Measurements from ENCODE around the gene RBFOX2. TPM values are rescaled to one million over a fixed set of nuclear protein-coding genes. Genes with fewer than 3 reads are reported as not detected.
A peak's percentile ranks its signal among the peaks of the same experiment; 100 is the strongest.
"Not testable (repeated sequence)": the region's sequence is repeated elsewhere in the genome, so short reads cannot be mapped to it uniquely, and the experiment has no call there.

Gene RBFOX2, protein sequence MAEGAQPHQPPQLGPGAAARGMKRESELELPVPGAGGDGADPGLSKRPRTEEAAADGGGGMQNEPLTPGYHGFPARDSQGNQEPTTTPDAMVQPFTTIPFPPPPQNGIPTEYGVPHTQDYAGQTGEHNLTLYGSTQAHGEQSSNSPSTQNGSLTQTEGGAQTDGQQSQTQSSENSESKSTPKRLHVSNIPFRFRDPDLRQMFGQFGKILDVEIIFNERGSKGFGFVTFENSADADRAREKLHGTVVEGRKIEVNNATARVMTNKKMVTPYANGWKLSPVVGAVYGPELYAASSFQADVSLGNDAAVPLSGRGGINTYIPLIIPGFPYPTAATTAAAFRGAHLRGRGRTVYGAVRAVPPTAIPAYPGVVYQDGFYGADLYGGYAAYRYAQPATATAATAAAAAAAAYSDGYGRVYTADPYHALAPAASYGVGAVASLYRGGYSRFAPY
- total RNA-seq: 64.1 TPM
- long read RNA-seq, partial matches to known transcripts: 0 of 403 reads
- long read RNA-seq, other reads (novel, unspliced or antisense): 400 of 403 reads

GRCh38 chr22:36028646-36029405 is at the start of gene RBFOX2:
TSS of gene RBFOX2 (minus strand) at chr22:36028824. CDS start at chr22:36028425, 399 bp downstream.
- ATAC-seq: peak; percentile 96
- Histone ChIP-seq H3K4me3 (peak within 1 kb of the TSS; percentile 71), H3K27me3 (no peaks in the 10 kb centered on the region), H3K9me3 (no peaks in the 10 kb centered on the region), H3K27ac (peak within 1 kb of the TSS; percentile 77), H3K36me3 (no peaks in the 10 kb centered on the region), H3K4me1 (peaks cover 12% of the 10 kb centered on the region)
- intact Hi-C loops (cut with DNase I): no loop called here
- TF ChIP-seq, protein P1, sequence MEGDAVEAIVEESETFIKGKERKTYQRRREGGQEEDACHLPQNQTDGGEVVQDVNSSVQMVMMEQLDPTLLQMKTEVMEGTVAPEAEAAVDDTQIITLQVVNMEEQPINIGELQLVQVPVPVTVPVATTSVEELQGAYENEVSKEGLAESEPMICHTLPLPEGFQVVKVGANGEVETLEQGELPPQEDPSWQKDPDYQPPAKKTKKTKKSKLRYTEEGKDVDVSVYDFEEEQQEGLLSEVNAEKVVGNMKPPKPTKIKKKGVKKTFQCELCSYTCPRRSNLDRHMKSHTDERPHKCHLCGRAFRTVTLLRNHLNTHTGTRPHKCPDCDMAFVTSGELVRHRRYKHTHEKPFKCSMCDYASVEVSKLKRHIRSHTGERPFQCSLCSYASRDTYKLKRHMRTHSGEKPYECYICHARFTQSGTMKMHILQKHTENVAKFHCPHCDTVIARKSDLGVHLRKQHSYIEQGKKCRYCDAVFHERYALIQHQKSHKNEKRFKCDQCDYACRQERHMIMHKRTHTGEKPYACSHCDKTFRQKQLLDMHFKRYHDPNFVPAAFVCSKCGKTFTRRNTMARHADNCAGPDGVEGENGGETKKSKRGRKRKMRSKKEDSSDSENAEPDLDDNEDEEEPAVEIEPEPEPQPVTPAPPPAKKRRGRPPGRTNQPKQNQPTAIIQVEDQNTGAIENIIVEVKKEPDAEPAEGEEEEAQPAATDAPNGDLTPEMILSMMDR (IDR thresholded peaks at IDR 0.05): no peak
- DNase-seq: peak; percentile 98

DNA sequence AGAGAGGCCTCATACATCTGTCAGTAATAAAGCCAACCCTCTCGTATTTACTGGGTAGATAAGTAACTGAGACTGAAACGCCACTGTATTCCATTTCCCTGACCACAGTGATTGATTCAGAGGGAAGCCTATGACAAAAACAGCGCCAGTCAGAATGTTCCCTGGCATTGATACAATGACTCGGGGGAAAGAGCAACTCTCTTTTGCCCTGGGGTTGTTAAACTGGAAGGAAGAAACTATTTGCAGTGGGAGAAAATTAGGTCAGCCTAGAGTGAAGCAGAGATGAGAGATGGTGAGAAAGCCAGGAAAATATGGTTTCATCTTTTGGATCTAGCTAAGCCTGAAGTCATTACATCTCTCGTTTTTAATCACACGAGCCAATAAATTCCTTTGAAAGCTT is 48.6 kb upstream of the RBFOX2 start:
- no peaks in the 10 kb centered on the region for H3K27me3 ChIP-seq
- H3K4me1 ChIP-seq: no peaks in the 10 kb centered on the region
- no peaks in the 10 kb centered on the region for H3K36me3 ChIP-seq
- no peak overlapping the region for H3K4me3 ChIP-seq
- H3K27ac ChIP-seq: no peak overlapping the region
- no peak for ATAC-seq
- no peaks in the 10 kb centered on the region for H3K9me3 ChIP-seq
- no peak for DNase-seq
- TF ChIP-seq, protein P1 (IDR thresholded peaks at IDR 0.05): no peak
- intact Hi-C loops (cut with DNase I): no loop called here

GRCh38 chr22:36075724-36076123 is 47.1 kb upstream of the RBFOX2 start:
- Histone ChIP-seq H3K9me3 (no peaks in the 10 kb centered on the region), H3K27me3 (no peaks in the 10 kb centered on the region), H3K4me3 (no peak overlapping the region), H3K36me3 (no peaks in the 10 kb centered on the region), H3K4me1 (no peaks in the 10 kb centered on the region), H3K27ac (no peak overlapping the region)
- intact Hi-C loops (cut with DNase I): no loop called here
- DNase-seq (no peak), ATAC-seq (no peak)
- TF ChIP-seq, protein P1 (IDR thresholded peaks at IDR 0.05): no peak

DNA sequence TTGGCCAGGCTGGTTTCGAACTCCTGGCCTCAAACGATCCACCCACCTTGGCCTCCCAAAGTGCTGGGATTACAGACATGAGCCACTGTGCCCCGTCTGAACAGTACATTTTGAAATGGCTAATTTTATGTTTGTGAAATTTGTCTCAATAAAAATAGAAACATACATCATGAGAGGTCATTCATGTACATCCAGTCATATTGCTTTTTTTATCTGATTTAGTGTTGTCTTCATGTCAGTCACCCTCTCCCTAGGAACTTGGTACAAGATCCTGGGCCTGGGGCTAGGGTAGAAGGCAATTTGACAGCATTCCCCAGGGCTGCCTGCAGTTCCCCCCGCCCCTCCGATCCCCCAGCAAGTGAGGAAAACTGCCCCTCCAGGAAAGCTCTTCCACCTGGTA is 46.6 kb upstream of the RBFOX2 start:
- Histone ChIP-seq H3K27me3 (no peaks in the 10 kb centered on the region), H3K4me3 (no peak overlapping the region), H3K4me1 (no peaks in the 10 kb centered on the region), H3K27ac (no peak overlapping the region), H3K9me3 (no peaks in the 10 kb centered on the region), H3K36me3 (no peaks in the 10 kb centered on the region)
- no peak for ATAC-seq
- TF ChIP-seq, protein P1 (IDR thresholded peaks at IDR 0.05): no peak
- no peak for DNase-seq
- intact Hi-C loops (cut with DNase I): no loop called here

GRCh38 chr22:36073476-36073875 is 44.9 kb upstream of the RBFOX2 start:
- no peaks in the 10 kb centered on the region for H3K4me1 ChIP-seq
- no peaks in the 10 kb centered on the region for H3K36me3 ChIP-seq
- TF ChIP-seq, protein P1 (IDR thresholded peaks at IDR 0.05): no peak
- no peak for DNase-seq
- no peak overlapping the region for H3K27ac ChIP-seq
- no peak for ATAC-seq
- H3K9me3 ChIP-seq: no peaks in the 10 kb centered on the region
- H3K27me3 ChIP-seq: no peaks in the 10 kb centered on the region
- H3K4me3 ChIP-seq: no peak overlapping the region
- intact Hi-C loops (cut with DNase I): no loop called here

DNA sequence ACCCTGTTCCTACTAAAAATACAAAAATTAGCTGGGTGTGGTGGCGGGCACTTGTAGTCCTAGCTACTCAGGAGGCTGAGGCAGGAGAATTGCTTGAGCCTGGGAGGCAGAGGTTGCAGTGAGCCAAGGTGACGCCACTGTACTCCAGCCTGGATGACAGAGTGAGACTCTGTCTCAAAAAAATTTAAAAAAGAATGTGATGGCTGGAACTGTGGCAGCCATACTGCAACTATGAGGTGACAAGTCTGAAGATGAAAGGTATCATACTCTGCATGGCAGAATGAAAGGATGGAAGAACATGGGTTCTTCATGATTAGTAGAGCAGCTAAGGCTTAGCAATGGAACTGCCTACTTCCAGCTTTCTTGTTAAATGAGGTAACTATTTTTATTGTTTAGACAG is 42.0 kb upstream of the RBFOX2 start:
- H3K9me3 ChIP-seq; H3K27ac ChIP-seq; H3K4me1 ChIP-seq; H3K4me3 ChIP-seq; intact Hi-C loops (cut with DNase I); H3K27me3 ChIP-seq; ATAC-seq; H3K36me3 ChIP-seq; DNase-seq: not testable (repeated sequence)

Measured in upper lobe of right lung (tissue), 1 donor.